ENCODE measurements around the gene ZNF827.
A peak's percentile ranks its signal among the peaks of the same experiment; 100 is the strongest.

ZNF827 gene

DNA sequence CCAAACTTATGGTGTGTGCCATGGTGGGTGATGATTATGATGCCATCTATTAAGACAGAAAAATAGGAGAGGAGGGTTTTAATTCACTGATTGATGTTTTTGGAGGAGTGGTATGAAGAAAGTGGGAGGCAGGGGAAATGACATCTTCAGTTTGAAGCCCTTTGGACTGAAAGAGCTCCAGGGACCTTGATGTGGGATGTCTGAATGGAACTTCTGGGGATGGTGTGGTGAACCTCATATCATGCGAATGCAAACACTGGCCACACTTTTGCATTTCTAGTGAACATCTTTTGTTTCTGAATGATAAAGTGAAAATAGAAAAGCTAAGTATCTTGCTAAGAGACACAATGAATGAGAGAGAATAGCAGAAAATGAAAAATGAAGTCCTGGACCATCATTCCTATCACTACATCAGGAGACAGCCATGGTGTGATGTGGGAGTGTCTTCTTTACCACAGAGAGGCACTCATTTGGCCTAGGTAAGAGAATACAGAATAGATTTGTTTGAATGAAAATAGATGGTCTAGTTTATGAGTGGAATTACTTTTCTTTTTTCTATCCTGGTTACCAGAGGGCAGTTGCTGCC, 123.5 kb downstream of the ZNF827 start:
- H3K4me3 ChIP-seq (ENCODE audit: control insufficient read depth, low read depth, low read length) = no peak overlapping the region
- DNase-seq (ENCODE audit: low read depth) = no peak
- TF ChIP-seq, protein P1, sequence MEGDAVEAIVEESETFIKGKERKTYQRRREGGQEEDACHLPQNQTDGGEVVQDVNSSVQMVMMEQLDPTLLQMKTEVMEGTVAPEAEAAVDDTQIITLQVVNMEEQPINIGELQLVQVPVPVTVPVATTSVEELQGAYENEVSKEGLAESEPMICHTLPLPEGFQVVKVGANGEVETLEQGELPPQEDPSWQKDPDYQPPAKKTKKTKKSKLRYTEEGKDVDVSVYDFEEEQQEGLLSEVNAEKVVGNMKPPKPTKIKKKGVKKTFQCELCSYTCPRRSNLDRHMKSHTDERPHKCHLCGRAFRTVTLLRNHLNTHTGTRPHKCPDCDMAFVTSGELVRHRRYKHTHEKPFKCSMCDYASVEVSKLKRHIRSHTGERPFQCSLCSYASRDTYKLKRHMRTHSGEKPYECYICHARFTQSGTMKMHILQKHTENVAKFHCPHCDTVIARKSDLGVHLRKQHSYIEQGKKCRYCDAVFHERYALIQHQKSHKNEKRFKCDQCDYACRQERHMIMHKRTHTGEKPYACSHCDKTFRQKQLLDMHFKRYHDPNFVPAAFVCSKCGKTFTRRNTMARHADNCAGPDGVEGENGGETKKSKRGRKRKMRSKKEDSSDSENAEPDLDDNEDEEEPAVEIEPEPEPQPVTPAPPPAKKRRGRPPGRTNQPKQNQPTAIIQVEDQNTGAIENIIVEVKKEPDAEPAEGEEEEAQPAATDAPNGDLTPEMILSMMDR (IDR thresholded peaks at IDR 0.05; ENCODE audit: control insufficient read depth, insufficient read depth, low read depth, low read length, missing control alignments) = no peak

DNA sequence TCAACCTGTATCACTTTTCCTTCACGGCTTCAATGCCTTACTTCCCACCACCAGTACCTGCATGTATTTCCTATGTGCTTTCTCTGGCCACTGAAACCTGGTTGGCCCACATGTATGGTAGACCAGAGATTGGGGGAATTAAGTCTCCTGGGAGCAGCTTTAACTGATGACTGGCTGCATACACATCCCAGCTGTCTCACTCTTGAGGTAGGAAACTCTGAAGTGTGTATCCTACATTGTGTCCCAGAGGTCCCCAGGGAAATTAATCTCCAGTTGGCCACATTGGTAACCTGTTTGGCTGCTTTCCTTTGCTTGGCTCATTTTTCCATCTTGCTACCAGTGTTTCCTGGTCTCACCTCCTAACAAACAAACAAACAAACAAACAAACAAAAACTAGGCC, 124.4 kb downstream of the ZNF827 start:
- no peak overlapping the region for H3K4me3 ChIP-seq (ENCODE audit: control insufficient read depth, low read depth, low read length)
- TF ChIP-seq, protein P1 (IDR thresholded peaks at IDR 0.05; ENCODE audit: control insufficient read depth, insufficient read depth, low read depth, low read length, missing control alignments) = no peak
- DNase-seq (ENCODE audit: low read depth) = no peak

GRCh38 chr4:145812919-145813318, 125.7 kb downstream of the ZNF827 start:
- TF ChIP-seq, protein P1 (IDR thresholded peaks at IDR 0.05; ENCODE audit: control insufficient read depth, insufficient read depth, low read depth, low read length, missing control alignments) = no peak
- DNase-seq (ENCODE audit: low read depth) = no peak
- H3K4me3 ChIP-seq (ENCODE audit: control insufficient read depth, low read depth, low read length) = no peak overlapping the region

- TF ChIP-seq, protein P1 (IDR thresholded peaks at IDR 0.05; ENCODE audit: control insufficient read depth, insufficient read depth, low read depth, low read length, missing control alignments) = no peak
- no peak overlapping the region for H3K4me3 ChIP-seq (ENCODE audit: control insufficient read depth, low read depth, low read length)
- no peak for DNase-seq (ENCODE audit: low read depth)
Measured at GRCh38 chr4:145808848-145809512, 129.6 kb downstream of the ZNF827 start.

- H3K4me3 ChIP-seq (ENCODE audit: control insufficient read depth, low read depth, low read length) = no peak overlapping the region
- TF ChIP-seq, protein P1 (IDR thresholded peaks at IDR 0.05; ENCODE audit: control insufficient read depth, insufficient read depth, low read depth, low read length, missing control alignments) = no peak
- DNase-seq (ENCODE audit: low read depth) = peak; percentile 67
Measured at GRCh38 chr4:145808021-145808650, 130.5 kb downstream of the ZNF827 start.

GRCh38 chr4:145805490-145805889, 133.1 kb downstream of the ZNF827 start:
- TF ChIP-seq, protein P1 (IDR thresholded peaks at IDR 0.05; ENCODE audit: control insufficient read depth, insufficient read depth, low read depth, low read length, missing control alignments) = no peak
- no peak overlapping the region for H3K4me3 ChIP-seq (ENCODE audit: control insufficient read depth, low read depth, low read length)
- DNase-seq (ENCODE audit: low read depth) = no peak

All from AG09309 (cell line).